ENCODE data around the gene KRT3. TPM values are rescaled to one million over a fixed set of nuclear protein-coding genes. Genes with fewer than 3 reads are reported as not detected.

KRT3 gene
- total RNA-seq, 1 experiment from 2014 or later, result not detected

DNA sequence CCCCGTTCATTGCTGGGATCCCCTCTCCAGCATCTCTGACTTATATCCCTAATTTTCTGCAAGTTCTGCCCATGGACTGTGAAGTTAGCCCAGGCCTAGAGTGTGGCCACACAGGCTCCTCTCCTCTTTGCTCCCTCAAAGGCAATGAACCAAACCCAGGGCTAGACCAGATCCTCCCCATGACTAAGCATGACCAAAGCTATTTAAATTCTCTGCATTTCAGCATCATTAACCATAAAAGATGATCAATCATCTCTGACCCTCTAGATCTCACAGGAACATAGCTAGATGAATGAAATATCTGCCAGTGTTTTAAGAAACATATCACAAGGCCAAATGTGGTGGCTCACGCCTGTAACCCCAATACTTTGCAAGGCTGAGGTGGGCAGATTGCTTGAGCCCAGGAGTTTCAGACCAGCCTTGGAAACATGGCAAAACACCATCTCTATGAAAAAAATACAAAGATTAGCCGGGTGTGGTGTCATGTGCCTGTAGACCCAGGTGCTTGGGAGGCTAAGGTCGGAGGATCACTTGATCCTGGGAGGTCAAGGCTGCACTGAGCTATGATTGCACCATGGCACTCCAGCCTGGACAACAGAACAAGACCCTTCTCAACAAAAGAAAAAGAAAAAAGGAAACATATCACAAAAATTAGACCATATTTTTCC, 2.2 kb upstream of the KRT3 start:
- peak overlapping the region; percentile 37 for H3K4me2 ChIP-seq (ENCODE audit: low read length)
- no peak overlapping the region for H3K9ac ChIP-seq (ENCODE audit: low read length)
- H3K9me2 ChIP-seq (ENCODE audit: insufficient read depth), result no peaks in the 10 kb centered on the region
- peak; percentile 46; the same call in 1 of the 2 replicates for ATAC-seq
- no peaks in the 10 kb centered on the region for H4K20me1 ChIP-seq (ENCODE audit: insufficient read depth)
- H3K36me3 ChIP-seq (ENCODE audit: control insufficient read depth in 1 of 2, insufficient read depth in 2 of 2, low read length in 2 of 2), result no peaks in the 10 kb centered on the region
- no peak for TF ChIP-seq EGR1 (IDR thresholded peaks at IDR 0.05; ENCODE audit: low read depth)
- peak; percentile 26; the same call in 1 of the 2 replicates for TF ChIP-seq FOSL1 (IDR thresholded peaks at IDR 0.05; ENCODE audit: low read depth)
- TF ChIP-seq, protein P1, sequence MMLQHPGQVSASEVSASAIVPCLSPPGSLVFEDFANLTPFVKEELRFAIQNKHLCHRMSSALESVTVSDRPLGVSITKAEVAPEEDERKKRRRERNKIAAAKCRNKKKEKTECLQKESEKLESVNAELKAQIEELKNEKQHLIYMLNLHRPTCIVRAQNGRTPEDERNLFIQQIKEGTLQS (IDR thresholded peaks at IDR 0.05), result no peak
- H3K79me2 ChIP-seq (ENCODE audit: insufficient read depth, low read length), result no peaks in the 10 kb centered on the region
- no peak for DNase-seq (ENCODE audit: low read depth, low spot score)
- peaks cover 8 to 42% of the 10 kb centered on the region in 2 experiments; a peak in 3 of 4 replicates for H3K4me1 ChIP-seq (ENCODE audit: control insufficient read depth in 1 of 2, insufficient read depth in 2 of 2, low read length in 2 of 2)
- H2AFZ ChIP-seq (ENCODE audit: low read depth, low read length, poor library complexity, severe bottlenecking), result no peak overlapping the region
- CTCF ChIA-PET, result no interaction called here
- RAD21 ChIA-PET (ENCODE audit: low non-redundant PET in 1 of 2, low total read pairs in 2 of 2, uncharacterized antibody in 2 of 2, unreplicated experiment in 2 of 2), result no interaction called here
- intact Hi-C loops (cut with micrococcal nuclease), result no loop called here
- no TSS peak for BruUV-seq (replicated peaks)
- no peaks in the 10 kb centered on the region for H3K27me3 ChIP-seq (ENCODE audit: insufficient read depth, low read length)
- H3K4me3 ChIP-seq (replicated peaks in 1 of 2; ENCODE audit: low read depth in 1 of 2, low read length in 2 of 2), result no peak overlapping the region
- H3K27ac ChIP-seq (ENCODE audit: low read depth, low read length), result no peak overlapping the region
- H3K9me3 ChIP-seq (ENCODE audit: control insufficient read depth in 1 of 2, insufficient read depth in 1 of 2, low read depth in 1 of 2, low read length in 2 of 2), result no peaks in the 10 kb centered on the region
- POLR2A ChIA-PET, result no interaction called here

DNA sequence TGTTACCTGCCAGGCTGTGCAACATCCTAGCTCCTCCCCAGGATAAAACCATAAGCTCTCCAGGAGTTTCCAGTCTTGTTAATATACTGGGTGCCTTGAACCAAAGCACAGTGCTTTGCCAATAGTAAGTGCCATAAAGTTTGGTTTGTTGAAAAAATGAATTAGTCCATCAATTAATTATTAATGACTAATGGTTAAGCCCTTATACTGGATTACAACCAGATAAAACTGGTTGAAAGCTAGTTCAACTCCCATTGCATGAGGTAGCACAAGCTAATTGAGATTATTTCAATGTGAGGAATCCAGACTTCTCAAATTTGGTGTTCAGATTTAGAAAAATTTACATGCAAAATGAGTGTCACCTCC, 1.6 kb upstream of the KRT3 start:
- H3K27ac ChIP-seq (ENCODE audit: low read depth, low read length), result no peak overlapping the region
- H3K36me3 ChIP-seq (ENCODE audit: control insufficient read depth in 1 of 2, insufficient read depth in 2 of 2, low read length in 2 of 2), result no peaks in the 10 kb centered on the region
- ATAC-seq (no peak), DNase-seq (ENCODE audit: low read depth, low spot score) (no peak)
- no peak overlapping the region for H3K4me3 ChIP-seq (replicated peaks in 1 of 2; ENCODE audit: low read depth in 1 of 2, low read length in 2 of 2)
- H3K9ac ChIP-seq (ENCODE audit: low read length), result no peak overlapping the region
- ChIA-PET POLR2A (no interaction called here), CTCF (no interaction called here), RAD21 (ENCODE audit: low non-redundant PET in 1 of 2, low total read pairs in 2 of 2, uncharacterized antibody in 2 of 2, unreplicated experiment in 2 of 2) (no interaction called here)
- H4K20me1 ChIP-seq (ENCODE audit: insufficient read depth), result no peaks in the 10 kb centered on the region
- no TSS peak for BruUV-seq (replicated peaks)
- H3K9me3 ChIP-seq (ENCODE audit: control insufficient read depth in 1 of 2, insufficient read depth in 1 of 2, low read depth in 1 of 2, low read length in 2 of 2), result no peaks in the 10 kb centered on the region
- H3K4me1 ChIP-seq (ENCODE audit: control insufficient read depth in 1 of 2, insufficient read depth in 2 of 2, low read length in 2 of 2), result peaks cover 8 to 42% of the 10 kb centered on the region in 2 experiments; a peak in 3 of 4 replicates
- no peaks in the 10 kb centered on the region for H3K9me2 ChIP-seq (ENCODE audit: insufficient read depth)
- no peak overlapping the region for H2AFZ ChIP-seq (ENCODE audit: low read depth, low read length, poor library complexity, severe bottlenecking)
- no peaks in the 10 kb centered on the region for H3K27me3 ChIP-seq (ENCODE audit: insufficient read depth, low read length)
- intact Hi-C loops (cut with micrococcal nuclease), result no loop called here
- no peak for TF ChIP-seq EGR1 (IDR thresholded peaks at IDR 0.05; ENCODE audit: low read depth)
- TF ChIP-seq POLR2A (IDR thresholded peaks at IDR 0.05; ENCODE audit: borderline replicate concordance, extremely low read depth, insufficient read depth, insufficient read length), result no peak
- no peak for TF ChIP-seq JUND (IDR thresholded peaks at IDR 0.05)
- TF ChIP-seq SRF (IDR thresholded peaks at IDR 0.05; ENCODE audit: low read depth), result no peak
- TF ChIP-seq, protein P2, sequence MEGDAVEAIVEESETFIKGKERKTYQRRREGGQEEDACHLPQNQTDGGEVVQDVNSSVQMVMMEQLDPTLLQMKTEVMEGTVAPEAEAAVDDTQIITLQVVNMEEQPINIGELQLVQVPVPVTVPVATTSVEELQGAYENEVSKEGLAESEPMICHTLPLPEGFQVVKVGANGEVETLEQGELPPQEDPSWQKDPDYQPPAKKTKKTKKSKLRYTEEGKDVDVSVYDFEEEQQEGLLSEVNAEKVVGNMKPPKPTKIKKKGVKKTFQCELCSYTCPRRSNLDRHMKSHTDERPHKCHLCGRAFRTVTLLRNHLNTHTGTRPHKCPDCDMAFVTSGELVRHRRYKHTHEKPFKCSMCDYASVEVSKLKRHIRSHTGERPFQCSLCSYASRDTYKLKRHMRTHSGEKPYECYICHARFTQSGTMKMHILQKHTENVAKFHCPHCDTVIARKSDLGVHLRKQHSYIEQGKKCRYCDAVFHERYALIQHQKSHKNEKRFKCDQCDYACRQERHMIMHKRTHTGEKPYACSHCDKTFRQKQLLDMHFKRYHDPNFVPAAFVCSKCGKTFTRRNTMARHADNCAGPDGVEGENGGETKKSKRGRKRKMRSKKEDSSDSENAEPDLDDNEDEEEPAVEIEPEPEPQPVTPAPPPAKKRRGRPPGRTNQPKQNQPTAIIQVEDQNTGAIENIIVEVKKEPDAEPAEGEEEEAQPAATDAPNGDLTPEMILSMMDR (IDR thresholded peaks at IDR 0.05 in 2 of 3, conservative IDR thresholded peaks at IDR 0.05 in 1 of 3; ENCODE audit: borderline replicate concordance in 1 of 3, insufficient read depth in 1 of 3, low read depth in 2 of 3, low read length in 2 of 3), result no peak
- no peak for TF ChIP-seq SP1 (IDR thresholded peaks at IDR 0.05; ENCODE audit: low read depth)
- TF ChIP-seq YY1 (IDR thresholded peaks at IDR 0.05; ENCODE audit: extremely low read depth, insufficient replicate concordance, low read depth, low read length), result no peak
- no peak for TF ChIP-seq POLR2AphosphoS5 (IDR thresholded peaks at IDR 0.05; ENCODE audit: low read depth, low read length)
- TF ChIP-seq, protein P3, sequence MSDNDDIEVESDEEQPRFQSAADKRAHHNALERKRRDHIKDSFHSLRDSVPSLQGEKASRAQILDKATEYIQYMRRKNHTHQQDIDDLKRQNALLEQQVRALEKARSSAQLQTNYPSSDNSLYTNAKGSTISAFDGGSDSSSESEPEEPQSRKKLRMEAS (IDR thresholded peaks at IDR 0.05), result no peak
- no peak for TF ChIP-seq CEBPB (IDR thresholded peaks at IDR 0.05; ENCODE audit: low read depth)
- TF ChIP-seq ZFX (IDR thresholded peaks at IDR 0.05), result no peak
- TF ChIP-seq, protein P4, sequence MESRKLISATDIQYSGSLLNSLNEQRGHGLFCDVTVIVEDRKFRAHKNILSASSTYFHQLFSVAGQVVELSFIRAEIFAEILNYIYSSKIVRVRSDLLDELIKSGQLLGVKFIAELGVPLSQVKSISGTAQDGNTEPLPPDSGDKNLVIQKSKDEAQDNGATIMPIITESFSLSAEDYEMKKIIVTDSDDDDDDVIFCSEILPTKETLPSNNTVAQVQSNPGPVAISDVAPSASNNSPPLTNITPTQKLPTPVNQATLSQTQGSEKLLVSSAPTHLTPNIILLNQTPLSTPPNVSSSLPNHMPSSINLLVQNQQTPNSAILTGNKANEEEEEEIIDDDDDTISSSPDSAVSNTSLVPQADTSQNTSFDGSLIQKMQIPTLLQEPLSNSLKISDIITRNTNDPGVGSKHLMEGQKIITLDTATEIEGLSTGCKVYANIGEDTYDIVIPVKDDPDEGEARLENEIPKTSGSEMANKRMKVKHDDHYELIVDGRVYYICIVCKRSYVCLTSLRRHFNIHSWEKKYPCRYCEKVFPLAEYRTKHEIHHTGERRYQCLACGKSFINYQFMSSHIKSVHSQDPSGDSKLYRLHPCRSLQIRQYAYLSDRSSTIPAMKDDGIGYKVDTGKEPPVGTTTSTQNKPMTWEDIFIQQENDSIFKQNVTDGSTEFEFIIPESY (IDR thresholded peaks at IDR 0.05; ENCODE audit: extremely low read depth, insufficient replicate concordance, low read length), result no peak
- no peak for TF ChIP-seq SIN3A (IDR thresholded peaks at IDR 0.05; ENCODE audit: low read depth)
- TF ChIP-seq EZH2 (IDR thresholded peaks at IDR 0.05), result no peak
- H3K4me2 ChIP-seq (ENCODE audit: low read length), result peak overlapping the region; percentile 37; the same call in 1 of the 2 replicates
- H3K79me2 ChIP-seq (ENCODE audit: insufficient read depth, low read length), result no peaks in the 10 kb centered on the region

All from HCT116 (cell line).